Right lobe of liver (tissue), 6 donors: ENCODE data around the gene ARHGEF16. TPM values are rescaled to one million over a fixed set of nuclear protein-coding genes. Genes with fewer than 3 reads are reported as not detected.

Source experiments
- ATAC-seq, 4 donors: fragments of 200-7000 bp; cut with Tn5 transposase; one replicate each; pipeline ENCODE4 v1.9.1; 2020; ENCODE audit warnings: mild to moderate bottlenecking in 4 of 4, moderate library complexity in 4 of 4
- DNase-seq, 3 donors: peaks; one replicate each; pipeline ENCODE4 v3.0.0-alpha.2; 2020
- H3K27ac ChIP-seq, 3 donors: fragments of 200-600 bp; one replicate each; pipeline ENCODE4 v1.8.0; 2022
- H3K27me3 ChIP-seq, 2 donors: fragments of 200-600 bp; one replicate each; pipeline ENCODE4 v1.8.0; 2022
- H3K36me3 ChIP-seq, 4 donors: fragments of 200-600 bp; sonication (generic) in 1 of 4; one replicate each; pipeline versions ENCODE4 v1.5.1 to v1.8.0; 2017 to 2022; ENCODE audit warnings: control low read depth in 1 of 4
- H3K4me1 ChIP-seq, 4 donors: fragments of 200-600 bp; sonication (generic) in 1 of 4; one replicate each; pipeline versions ENCODE4 v1.5.1 to v1.8.0; 2017 to 2022; ENCODE audit warnings: control low read depth in 1 of 4
- H3K4me3 ChIP-seq, 3 donors: fragments of 200-600 bp; one replicate each; pipeline ENCODE4 v1.8.0; 2022
- H3K9me3 ChIP-seq, 4 donors: fragments of 200-600 bp; sonication (generic) in 1 of 4; one replicate each; pipeline versions ENCODE4 v1.5.1 to v1.8.0; 2017 to 2022; ENCODE audit warnings: control low read depth in 1 of 4
- CTCF ChIP-seq, 4 donors: fragments of 200-600 bp in 3 of 4; fragments of 450-650 bp in 1 of 4; IDR thresholded peaks; one replicate each; pipeline versions ENCODE4 v1.5.1 to v1.8.0; 2016 to 2022; ENCODE audit warnings: antibody characterized with exemption in 4 of 4, mild to moderate bottlenecking in 2 of 4
- POLR2A ChIP-seq: fragments of 450-650 bp; IDR thresholded peaks from one replicate; pipeline ENCODE4 v1.6.1; 2017; ENCODE audit warnings: antibody characterized with exemption, mild to moderate bottlenecking
- WGBS: methylation state at CpG from one replicate; pipeline ENCODE4 v1.1.6; 2018; ENCODE audit warnings: low coverage, low lambda C conversion rate; ENCODE audit not compliant: insufficient coverage; ENCODE audit errors: missing lambda C conversion rate; 5-methylcytosine and 5-hydroxymethylcytosine counted together
- intact Hi-C, 2 donors: fragments of 100-400 bp; cut with DNase I; formaldehyde crosslinking; loops; one replicate each; pipeline versions ENCODE4 v1.11.2 to v1.14.1; 2022
- total RNA-seq, 6 experiments: library from RNA; depleted of rRNA in 2 of 6; stranded (reverse); fragments of >200 nt in 2 of 6; fragmentation: NEBNext Ultra II Directional in 3 of 6; extraction: Animal tissue kit (Norgen Biotek cat#: 25700) in 3 of 6; gene quantifications; one replicate each; pipeline versions ENCODE4 v1.1.0 to v1.2.4, GENCODE V29; 2016 to 2023
- donor health status: DM: no; HTN: yes; CAD: no.
- donor health status: DM: no; HTN: no; CAD: no.
- donor health status: DM: no; HTN: no; CAD: no.
- donor health status: DM: no; HTN: yes; CAD: no.
- donor health status: DM: no; HTN: yes; CAD: no.

ARHGEF16 gene
- total RNA-seq, 6 experiments from 2014 or later: 2.1 to 16.3 (median 7.5) TPM

- DNase-seq: no peak
- no peak for ATAC-seq
- TF ChIP-seq CTCF (IDR thresholded peaks at IDR 0.05) (no peak), POLR2A (no peak)
- H3K9me3 ChIP-seq: no peaks in the 10 kb centered on the region
- H3K4me3 ChIP-seq: no peak overlapping the region
- no peaks in the 10 kb centered on the region for H3K36me3 ChIP-seq
- intact Hi-C loops: no loop called here
- H3K27me3 ChIP-seq: no peaks in the 10 kb centered on the region
- H3K27ac ChIP-seq: no peak overlapping the region
- WGBS: no CpG with 5 or more reads among the region's 13 CpGs
- no peaks in the 10 kb centered on the region for H3K4me1 ChIP-seq
These were observed 67.6 kb downstream of the ARHGEF16 start for GRCh38 chr1:3522112-3522511.

- 70% methylated on average over 7 of the region's 19 CpGs for WGBS
- Histone ChIP-seq H3K4me1 (no peaks in the 10 kb centered on the region), H3K9me3 (no peaks in the 10 kb centered on the region), H3K27ac (no peak overlapping the region), H3K4me3 (no peak overlapping the region), H3K36me3 (no peaks in the 10 kb centered on the region), H3K27me3 (no peaks in the 10 kb centered on the region)
- intact Hi-C loops: no loop called here
- DNase-seq (no peak), ATAC-seq (no peak)
- no peak for TF ChIP-seq CTCF (IDR thresholded peaks at IDR 0.05)
- TF ChIP-seq POLR2A: no peak
These were observed 68.2 kb downstream of the ARHGEF16 start for GRCh38 chr1:3522564-3523265.

- no peaks in the 10 kb centered on the region for H3K27me3 ChIP-seq
- peaks cover 0 to 2% (median 0%) of the 10 kb centered on the region in 4 donors for H3K4me1 ChIP-seq
- TF ChIP-seq CTCF (IDR thresholded peaks at IDR 0.05) (no peak), POLR2A (no peak)
- H3K9me3 ChIP-seq: no peaks in the 10 kb centered on the region
- no peaks in the 10 kb centered on the region for H3K36me3 ChIP-seq
- DNase-seq (no peak), ATAC-seq (no peak)
- 0% methylated on average over 1 of the region's 13 CpGs for WGBS
- H3K4me3 ChIP-seq: no peak overlapping the region
- intact Hi-C loops: no loop called here
- no peak overlapping the region for H3K27ac ChIP-seq
These were observed 69.5 kb downstream of the ARHGEF16 start for GRCh38 chr1:3523980-3524379.

- no peak for DNase-seq
- H3K27me3 ChIP-seq: no peaks in the 10 kb centered on the region
- WGBS: 100% methylated on average over 1 of the region's 20 CpGs
- no peaks in the 10 kb centered on the region for H3K9me3 ChIP-seq
- H3K27ac ChIP-seq: no peak overlapping the region
- TF ChIP-seq CTCF (IDR thresholded peaks at IDR 0.05) (no peak), POLR2A (no peak)
- ATAC-seq: no peak
- peaks cover 0 to 9% (median 1%) of the 10 kb centered on the region in 4 donors for H3K4me1 ChIP-seq
- no peaks in the 10 kb centered on the region for H3K36me3 ChIP-seq
- intact Hi-C loops: no loop called here
- H3K4me3 ChIP-seq: no peak overlapping the region
These were observed 70.2 kb downstream of the ARHGEF16 start for GRCh38 chr1:3524556-3525203.
